ENCODE data around the gene RESF1.

The RESF1 gene

DNA sequence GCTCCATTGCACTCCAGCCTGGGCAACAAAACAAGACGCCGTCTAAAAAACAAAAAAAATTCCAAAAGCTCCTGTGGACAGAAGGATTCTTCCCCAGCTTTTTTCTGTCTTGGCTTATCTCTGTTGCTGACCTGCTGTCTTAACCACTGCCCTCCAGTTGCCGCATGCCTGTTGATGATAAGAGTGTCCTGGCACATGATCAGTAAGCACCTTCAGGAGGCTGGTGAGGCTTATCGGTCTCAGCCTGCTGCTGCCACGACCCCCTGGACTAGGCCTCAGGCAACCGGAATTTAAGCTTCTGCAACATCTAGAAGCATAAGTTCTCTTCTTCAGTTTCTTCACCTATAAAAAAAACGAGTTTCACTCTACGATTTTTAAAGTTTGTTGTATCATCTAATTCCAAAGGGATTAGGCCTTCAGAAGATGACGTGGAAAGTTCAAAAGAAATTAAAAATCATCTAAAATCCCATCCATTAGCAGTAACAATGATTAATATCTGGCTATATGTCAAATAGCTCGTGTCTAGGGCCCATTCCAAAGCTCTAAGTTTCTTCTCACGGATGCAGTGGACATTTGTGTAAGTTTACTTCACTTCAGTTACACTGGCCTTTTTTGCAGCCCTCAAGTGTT lies 46.4 kb downstream of the RESF1 start:
- no peak for DNase-seq
